Spinal cord (tissue), 10 donors: Measurements from ENCODE around the gene TRNP1. TPM values are rescaled to one million over a fixed set of nuclear protein-coding genes. Genes with fewer than 3 reads are reported as not detected.

Experiments
- DNase-seq, 6 donors: peaks; one replicate each; pipeline versions ENCODE4 v3.0.0 to v3.0.0-alpha.2; 2013 to 2015; ENCODE audit warnings: low spot score in 6 of 6, low read depth in 4 of 6
- H3K27ac ChIP-seq: one replicate; pipeline ENCODE4 v1.5.1; 2013; ENCODE audit warnings: low read depth, low read length, control low read depth
- H3K27me3 ChIP-seq: one replicate; pipeline ENCODE4 v1.6.1; 2013; ENCODE audit warnings: low read length; ENCODE audit not compliant: control insufficient read depth, insufficient read depth
- H3K36me3 ChIP-seq: one replicate; pipeline ENCODE4 v1.6.1; 2013; ENCODE audit warnings: low read length; ENCODE audit not compliant: control insufficient read depth, insufficient read depth
- H3K4me1 ChIP-seq: one replicate; pipeline ENCODE4 v1.6.1; 2013; ENCODE audit warnings: low read length; ENCODE audit not compliant: control insufficient read depth, insufficient read depth
- H3K4me3 ChIP-seq: one replicate; pipeline ENCODE4 v1.5.1; 2013; ENCODE audit warnings: low read depth, low read length, control low read depth
- H3K9me3 ChIP-seq: one replicate; pipeline ENCODE4 v1.6.1; 2013; ENCODE audit warnings: low read length; ENCODE audit not compliant: control insufficient read depth, insufficient read depth
- WGBS: methylation state at CpG from one replicate; pipeline ENCODE4 v1.1.5; 2013; ENCODE audit warnings: missing lambda C conversion rate; ENCODE audit not compliant: insufficient coverage; 5-methylcytosine and 5-hydroxymethylcytosine counted together
- polyA plus RNA-seq, 2 donors: library from polyadenylated mRNA; unstranded; fragments of 120-200 nt; gene quantifications; one replicate each; pipeline ENCODE4 v1.2.1, GENCODE V29; 2013; ENCODE audit not compliant: insufficient read length in 2 of 2
- total RNA-seq, 2 donors: library from RNA; depleted of rRNA in 1 of 2; stranded (reverse); fragments of 120-200 nt in 1 of 2; fragments of >200 nt in 1 of 2; gene quantifications; one replicate each; pipeline versions ENCODE4 v1.2.3 to v1.2.4, GENCODE V29; 2013 to 2014
- donor health status: healthy.

TRNP1 gene
- total and polyA plus RNA-seq, 4 donors, result 9.3 to 50.6 (median 32.0) TPM

- no peak for DNase-seq
- Histone ChIP-seq H3K4me3 (no peak overlapping the region), H3K27me3 (peaks cover 21% of the 10 kb centered on the region), H3K36me3 (no peaks in the 10 kb centered on the region), H3K4me1 (peaks cover 70% of the 10 kb centered on the region), H3K9me3 (no peaks in the 10 kb centered on the region), H3K27ac (no peak overlapping the region)
- WGBS, result 92% methylated on average over 5 of the region's 11 CpGs
These were observed 5.2 kb downstream of the TRNP1 start for GRCh38 chr1:26998429-26999300.

DNA sequence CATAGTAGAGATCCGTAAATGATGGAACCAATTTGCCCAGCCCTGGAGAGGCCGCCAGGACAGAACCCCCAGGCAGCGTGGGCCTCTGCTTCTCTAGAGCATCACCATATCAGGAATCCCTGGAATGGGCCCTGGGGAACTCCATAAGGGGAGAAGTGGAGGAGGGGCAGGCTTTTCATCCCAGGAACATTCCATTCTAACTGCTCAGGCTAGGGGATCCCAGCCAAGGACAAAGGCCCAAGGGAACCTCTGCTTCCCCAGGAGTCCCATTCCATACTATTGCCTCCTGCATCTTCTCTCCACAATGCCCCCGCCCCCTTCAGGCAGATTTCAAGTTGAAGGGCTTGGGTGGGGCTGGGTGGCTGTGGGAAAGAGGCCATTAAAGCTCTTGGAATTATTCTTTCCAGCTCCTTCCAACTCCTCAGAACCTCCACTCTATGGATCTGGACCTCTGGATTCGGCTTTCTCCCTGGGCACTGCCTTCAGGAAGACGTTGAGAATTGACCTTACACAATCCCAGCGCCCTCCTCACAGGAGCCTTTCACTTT is 6.0 kb downstream of the TRNP1 start:
- no peaks in the 10 kb centered on the region for H3K9me3 ChIP-seq
- peak in 1 of 6 donors; percentile 23 for DNase-seq

GRCh38 chr1:27000090-27000816 is 6.8 kb downstream of the TRNP1 start:
- peaks cover 76% of the 10 kb centered on the region for H3K4me1 ChIP-seq
- no peak for DNase-seq
- H3K27ac ChIP-seq, result peak overlapping the region; percentile 40

More for the DNA sequence above, 6.0 kb downstream of the TRNP1 start:
- 55% methylated on average over 3 of the region's 7 CpGs for WGBS
- peaks cover 74% of the 10 kb centered on the region for H3K4me1 ChIP-seq
- peaks cover 18% of the 10 kb centered on the region for H3K27me3 ChIP-seq
- peak overlapping the region; percentile 40 for H3K27ac ChIP-seq
- H3K36me3 ChIP-seq, result no peaks in the 10 kb centered on the region
- no peak overlapping the region for H3K4me3 ChIP-seq

DNA sequence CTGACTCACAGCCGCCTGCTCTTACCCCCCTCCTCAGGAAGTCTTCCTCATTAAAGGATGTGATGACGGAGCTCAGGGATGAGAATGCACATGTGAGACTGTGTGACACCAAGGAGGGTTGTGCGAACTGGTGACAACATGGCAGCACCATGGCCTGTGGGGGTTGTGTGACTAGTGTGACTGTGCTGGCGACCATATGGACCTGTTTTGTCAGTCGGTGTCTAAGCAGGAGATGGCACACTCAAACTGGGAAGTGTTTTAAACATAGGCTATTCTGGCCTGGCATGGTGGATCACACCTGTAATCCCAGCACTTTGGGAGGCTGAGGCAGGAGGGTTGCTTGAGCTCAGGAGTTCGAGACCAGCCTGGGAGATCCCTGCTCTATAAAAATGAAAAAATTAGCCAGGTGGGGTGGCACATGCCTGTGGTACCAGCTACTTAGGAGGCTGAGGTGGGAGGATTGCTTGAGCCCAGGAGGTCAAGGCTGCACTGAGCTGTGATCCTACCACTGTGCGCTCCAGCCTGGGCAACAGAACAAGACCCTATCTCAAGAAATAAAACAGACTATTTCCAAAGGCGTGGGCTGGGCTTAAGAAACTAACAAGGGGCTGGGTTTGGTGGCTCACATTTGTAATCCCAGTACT is 7.4 kb downstream of the TRNP1 start:
- Histone ChIP-seq H3K36me3 (peaks cover 2% of the 10 kb centered on the region), H3K4me3 (no peak overlapping the region), H3K27me3 (peaks cover 5% of the 10 kb centered on the region), H3K9me3 (no peaks in the 10 kb centered on the region), H3K4me1 (peaks cover 70% of the 10 kb centered on the region), H3K27ac (peak overlapping the region; percentile 92)
- WGBS, result 90% methylated on average over 7 of the region's 8 CpGs
- DNase-seq, result peak in 1 of 6 donors; percentile 15

More at GRCh38 chr1:27000090-27000816, 6.8 kb downstream of the TRNP1 start:
- H3K36me3 ChIP-seq, result no peaks in the 10 kb centered on the region
- 71% methylated on average over 3 of the region's 9 CpGs for WGBS
- no peak overlapping the region for H3K4me3 ChIP-seq
- H3K27me3 ChIP-seq, result peaks cover 11% of the 10 kb centered on the region
- H3K9me3 ChIP-seq, result no peaks in the 10 kb centered on the region

DNA sequence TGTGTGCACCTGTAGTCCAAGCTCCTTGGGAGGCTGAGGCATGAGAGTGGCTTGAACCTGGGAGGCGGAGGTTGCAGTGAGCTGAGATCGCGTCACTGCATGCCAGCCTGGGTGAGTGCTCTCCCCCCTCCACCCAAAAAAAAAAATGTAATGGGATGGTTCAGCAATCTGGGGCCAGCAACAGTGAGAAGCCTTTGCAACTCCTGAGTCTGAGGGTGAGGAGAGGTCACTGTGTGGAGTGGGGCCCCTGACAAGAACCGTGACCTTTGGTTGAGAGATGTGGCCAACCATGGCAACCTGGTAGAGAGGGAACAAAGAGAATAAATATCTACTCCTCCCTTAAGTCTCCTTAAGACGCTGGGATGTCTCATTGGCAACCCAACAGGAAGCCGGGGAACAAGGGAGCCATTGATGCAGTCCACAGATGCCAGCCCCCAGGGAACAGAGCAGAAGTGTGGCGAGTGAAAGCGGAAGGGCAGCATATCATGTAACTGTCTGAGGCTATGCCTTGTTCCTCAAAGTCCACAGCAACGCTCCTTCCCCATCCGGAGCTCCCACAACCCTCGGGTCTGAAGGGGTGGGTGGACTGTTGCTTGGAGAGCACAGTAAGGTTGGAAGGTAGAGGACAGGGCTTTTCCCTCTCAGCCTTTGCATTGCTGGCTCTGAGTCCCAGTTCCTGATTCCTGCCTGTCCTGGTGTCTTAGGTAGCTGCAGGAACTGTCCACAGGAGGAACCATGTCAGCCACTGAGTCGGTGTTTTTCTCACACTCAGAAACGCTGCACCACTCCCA is 8.3 kb downstream of the TRNP1 start:
- peaks cover 61% of the 10 kb centered on the region for H3K4me1 ChIP-seq

GRCh38 chr1:27003745-27004470 is 10.4 kb downstream of the TRNP1 start:
- no peak for DNase-seq
- no peaks in the 10 kb centered on the region for H3K9me3 ChIP-seq
- peaks cover 6% of the 10 kb centered on the region for H3K36me3 ChIP-seq
- no peak overlapping the region for H3K4me3 ChIP-seq
- H3K4me1 ChIP-seq, result peaks cover 40% of the 10 kb centered on the region
- 80% methylated on average over 1 of the region's 7 CpGs for WGBS
- no peak overlapping the region for H3K27ac ChIP-seq
- H3K27me3 ChIP-seq, result no peaks in the 10 kb centered on the region

More for the DNA sequence above, 8.3 kb downstream of the TRNP1 start:
- DNase-seq, result peak in 4 of 6 donors; percentile 43 to 85 (median 68)
- H3K36me3 ChIP-seq, result peaks cover 6% of the 10 kb centered on the region
- H3K4me3 ChIP-seq, result no peak overlapping the region
- WGBS, result 12% methylated on average over 6 of the region's 13 CpGs
- H3K9me3 ChIP-seq, result no peaks in the 10 kb centered on the region
- peak overlapping the region; percentile 92 for H3K27ac ChIP-seq
- H3K27me3 ChIP-seq, result no peaks in the 10 kb centered on the region

DNA sequence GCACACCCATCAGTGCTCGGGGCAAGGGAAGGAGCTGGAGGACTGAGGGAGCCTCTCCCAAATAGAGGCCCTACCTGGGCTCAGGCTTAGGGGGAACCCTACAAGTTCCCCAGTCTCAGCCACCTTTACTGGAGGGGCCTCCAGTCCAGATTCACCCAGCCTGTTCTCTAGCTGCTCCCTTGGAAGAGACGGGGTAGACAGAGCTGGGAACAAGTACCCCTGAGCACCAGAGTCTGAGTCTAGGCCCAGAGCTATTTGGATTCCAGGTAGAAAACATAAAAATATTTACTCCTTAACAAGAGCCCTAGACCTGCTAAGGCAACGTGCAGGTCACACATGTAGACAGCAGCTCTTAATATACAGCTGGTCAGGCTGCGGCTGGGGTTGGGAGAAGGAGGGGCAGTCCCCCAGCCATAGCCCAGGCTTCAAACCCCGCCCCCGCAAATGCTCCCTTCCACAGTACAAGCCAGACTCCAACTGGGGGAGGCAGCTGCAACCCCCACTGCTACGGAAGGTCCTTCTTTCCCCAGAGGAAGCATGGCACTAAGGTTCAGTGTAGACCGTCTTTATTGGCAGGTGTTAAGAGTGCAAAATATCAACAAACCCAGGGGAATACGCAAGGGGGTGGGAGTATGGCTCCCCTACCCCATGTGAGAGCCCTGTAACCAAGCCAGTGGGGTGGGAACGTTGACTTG is 11.1 kb downstream of the TRNP1 start:
- Histone ChIP-seq H3K36me3 (peaks cover 6% of the 10 kb centered on the region), H3K27ac (no peak overlapping the region)
- 70% methylated on average over 2 of the region's 10 CpGs for WGBS

GRCh38 chr1:27005166-27005530 is 11.7 kb downstream of the TRNP1 start:
- H3K27ac ChIP-seq, result no peak overlapping the region
- no peak for DNase-seq
- peaks cover 35% of the 10 kb centered on the region for H3K4me1 ChIP-seq
- H3K4me3 ChIP-seq, result no peak overlapping the region
- no peaks in the 10 kb centered on the region for H3K27me3 ChIP-seq
- 90% methylated on average over 2 of the region's 3 CpGs for WGBS
- no peaks in the 10 kb centered on the region for H3K9me3 ChIP-seq
- peaks cover 6% of the 10 kb centered on the region for H3K36me3 ChIP-seq

More for the DNA sequence above, 11.1 kb downstream of the TRNP1 start:
- H3K9me3 ChIP-seq, result no peaks in the 10 kb centered on the region
- no peaks in the 10 kb centered on the region for H3K27me3 ChIP-seq
- no peak overlapping the region for H3K4me3 ChIP-seq
- H3K4me1 ChIP-seq, result peaks cover 36% of the 10 kb centered on the region
- peak in 1 of 6 donors; percentile 18 for DNase-seq
